Retina (tissue), 1 donor: ENCODE results near the gene JAG1.
"Not testable (repeated sequence)": the region's sequence is repeated elsewhere in the genome, so short reads cannot be mapped to it uniquely, and the experiment has no call there.

ENCODE experiments used
- DNase-seq: peaks from one replicate; pipeline ENCODE4 v3.0.0-alpha.2; 2016

The JAG1 gene

GRCh38 chr20:10604865-10605440, 68.8 kb downstream of the JAG1 start:
- no peak for DNase-seq

GRCh38 chr20:10603971-10604864, 69.6 kb downstream of the JAG1 start:
- DNase-seq, result peak; percentile 52

GRCh38 chr20:10603378-10603777, 70.4 kb downstream of the JAG1 start:
- no peak for DNase-seq

- DNase-seq, result no peak
These were observed 71.5 kb downstream of the JAG1 start for GRCh38 chr20:10602221-10602871.

GRCh38 chr20:10597637-10598036, 76.2 kb downstream of the JAG1 start:
- DNase-seq, result no peak

GRCh38 chr20:10596710-10597121, 77.1 kb downstream of the JAG1 start:
- DNase-seq, result no peak

GRCh38 chr20:10595985-10596384, 77.8 kb downstream of the JAG1 start:
- DNase-seq, result no peak

GRCh38 chr20:10595266-10595665, 78.5 kb downstream of the JAG1 start:
- DNase-seq, result no peak

- DNase-seq, result no peak
These were observed 79.4 kb downstream of the JAG1 start for GRCh38 chr20:10594296-10594868.

GRCh38 chr20:10591946-10592521, 81.8 kb downstream of the JAG1 start:
- no peak for DNase-seq

GRCh38 chr20:10590950-10591671, 82.7 kb downstream of the JAG1 start:
- DNase-seq, result no peak

GRCh38 chr20:10590446-10590845, 83.4 kb downstream of the JAG1 start:
- not testable (repeated sequence) for DNase-seq
